Left lung (tissue), 10 donors: ENCODE results near the gene KIR3DL1. TPM values are rescaled to one million over a fixed set of nuclear protein-coding genes. Genes with fewer than 3 reads are reported as not detected.
"Not testable (repeated sequence)": the region's sequence is repeated elsewhere in the genome, so short reads cannot be mapped to it uniquely, and the experiment has no call there.

ENCODE experiments used
- ATAC-seq: fragments of 200-7000 bp; cut with Tn5 transposase; one replicate; pipeline ENCODE4 v1.9.1; 2020; ENCODE audit warnings: moderate library complexity
- DNase-seq, 4 donors: peaks; one replicate each; pipeline ENCODE4 v3.0.0-alpha.2; 2013 to 2020
- H3K27ac ChIP-seq, 2 donors: fragments of 200-600 bp; sonication (generic) in 1 of 2; one replicate each; pipeline versions ENCODE4 v1.5.0 to v1.8.0; 2020 to 2021
- H3K27me3 ChIP-seq, 2 donors: fragments of 200-600 bp; sonication (generic) in 1 of 2; one replicate each; pipeline versions ENCODE4 v1.5.0 to v1.8.0; 2020 to 2021
- H3K36me3 ChIP-seq, 2 donors: fragments of 200-600 bp; sonication (generic) in 1 of 2; one replicate each; pipeline versions ENCODE4 v1.5.0 to v1.8.0; 2020 to 2021
- H3K4me1 ChIP-seq, 2 donors: fragments of 200-600 bp; one replicate each; pipeline ENCODE4 v1.8.0; 2021
- H3K4me3 ChIP-seq, 2 donors: fragments of 200-600 bp; sonication (generic) in 1 of 2; one replicate each; pipeline versions ENCODE4 v1.5.0 to v1.8.0; 2020 to 2021; ENCODE audit warnings: mild to moderate bottlenecking in 1 of 2
- H3K9me3 ChIP-seq, 2 donors: fragments of 200-600 bp; sonication (generic) in 1 of 2; one replicate each; pipeline versions ENCODE4 v1.5.0 to v1.8.0; 2020 to 2021
- intact Hi-C, 2 donors: fragments of 100-400 bp; cut with DNase I; formaldehyde crosslinking; loops; one replicate each; pipeline versions ENCODE4 v1.11.2 to v1.14.2; 2022
- polyA plus RNA-seq, 6 donors: library from polyadenylated mRNA; unstranded; fragments of 120-200 nt; gene quantifications; one replicate each; pipeline ENCODE4 v1.2.1, GENCODE V29; 2013; ENCODE audit not compliant: insufficient read length in 6 of 6
- total RNA-seq, 2 donors: library from RNA; stranded (reverse); fragmentation: NEBNext Ultra II Directional; extraction: Animal tissue kit (Norgen Biotek cat#: 25700); gene quantifications; one replicate each; pipeline ENCODE4 v1.2.1, GENCODE V29; 2021
- TF ChIP-seq, protein P1 (sequence below), 2 donors: fragments of 200-600 bp; sonication (generic) in 1 of 2; IDR thresholded peaks; one replicate each; pipeline versions ENCODE4 v1.5.0 to v1.8.0; 2021; ENCODE audit warnings: antibody characterized with exemption in 2 of 2
- donor health status: DM: no; HTN: yes; CAD: no.
- donor health status: DM: no; HTN: no; CAD: no.

The KIR3DL1 gene
- total and polyA plus RNA-seq, 8 donors, result 0.08 to 0.76 (median 0.15) TPM; not detected in 3

DNA sequence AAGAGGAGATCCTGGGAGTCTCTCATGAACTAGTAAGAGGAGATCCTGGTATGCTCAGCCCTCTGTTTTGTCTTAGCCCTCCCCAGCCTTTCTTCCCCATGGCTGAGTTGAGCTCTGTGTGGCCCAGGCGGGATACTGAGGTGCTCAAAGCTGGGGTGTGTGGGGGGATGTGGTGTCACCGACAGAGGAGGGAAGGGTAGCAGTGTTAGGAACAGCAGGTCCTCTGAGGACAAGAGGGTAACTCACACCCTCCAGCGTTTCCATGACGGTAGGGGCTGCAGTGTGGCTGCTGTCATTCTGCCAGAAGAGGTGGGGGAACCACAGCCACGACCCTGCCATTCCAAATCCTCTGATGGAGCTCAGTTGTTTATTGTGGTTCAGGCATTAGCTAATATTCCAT, 12.2 kb upstream of the KIR3DL1 start:
- no peak for ATAC-seq
- no peaks in the 10 kb centered on the region for H3K9me3 ChIP-seq
- intact Hi-C loops, result no loop called here

DNA sequence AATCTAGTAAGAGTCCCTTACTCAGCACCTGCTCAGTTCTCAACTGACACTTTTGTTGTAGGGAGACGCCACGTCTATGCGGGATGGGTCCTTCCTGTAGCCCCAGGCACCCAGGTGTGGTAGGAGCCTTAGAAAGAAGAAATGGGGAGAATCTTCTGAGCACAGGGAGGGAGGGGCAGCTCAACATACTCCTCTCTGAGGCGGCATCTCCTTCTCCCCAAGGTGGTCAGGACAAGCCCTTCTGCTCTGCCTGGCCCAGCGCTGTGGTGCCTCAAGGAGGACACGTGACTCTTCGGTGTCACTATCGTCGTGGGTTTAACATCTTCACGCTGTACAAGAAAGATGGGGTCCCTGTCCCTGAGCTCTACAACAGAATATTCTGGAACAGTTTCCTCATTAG, 11.7 kb upstream of the KIR3DL1 start:
- no peak overlapping the region for H3K27ac ChIP-seq
- intact Hi-C loops, result no loop called here
- no peaks in the 10 kb centered on the region for H3K36me3 ChIP-seq
- no peak for ATAC-seq
- peaks cover 0 to 50% of the 10 kb centered on the region in 2 donors for H3K27me3 ChIP-seq
- TF ChIP-seq, protein P1, sequence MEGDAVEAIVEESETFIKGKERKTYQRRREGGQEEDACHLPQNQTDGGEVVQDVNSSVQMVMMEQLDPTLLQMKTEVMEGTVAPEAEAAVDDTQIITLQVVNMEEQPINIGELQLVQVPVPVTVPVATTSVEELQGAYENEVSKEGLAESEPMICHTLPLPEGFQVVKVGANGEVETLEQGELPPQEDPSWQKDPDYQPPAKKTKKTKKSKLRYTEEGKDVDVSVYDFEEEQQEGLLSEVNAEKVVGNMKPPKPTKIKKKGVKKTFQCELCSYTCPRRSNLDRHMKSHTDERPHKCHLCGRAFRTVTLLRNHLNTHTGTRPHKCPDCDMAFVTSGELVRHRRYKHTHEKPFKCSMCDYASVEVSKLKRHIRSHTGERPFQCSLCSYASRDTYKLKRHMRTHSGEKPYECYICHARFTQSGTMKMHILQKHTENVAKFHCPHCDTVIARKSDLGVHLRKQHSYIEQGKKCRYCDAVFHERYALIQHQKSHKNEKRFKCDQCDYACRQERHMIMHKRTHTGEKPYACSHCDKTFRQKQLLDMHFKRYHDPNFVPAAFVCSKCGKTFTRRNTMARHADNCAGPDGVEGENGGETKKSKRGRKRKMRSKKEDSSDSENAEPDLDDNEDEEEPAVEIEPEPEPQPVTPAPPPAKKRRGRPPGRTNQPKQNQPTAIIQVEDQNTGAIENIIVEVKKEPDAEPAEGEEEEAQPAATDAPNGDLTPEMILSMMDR (IDR thresholded peaks at IDR 0.05), result no peak
- no peaks in the 10 kb centered on the region for H3K4me1 ChIP-seq
- no peak overlapping the region for H3K4me3 ChIP-seq
- DNase-seq, result no peak
- no peaks in the 10 kb centered on the region for H3K9me3 ChIP-seq

More for the DNA sequence above, 12.2 kb upstream of the KIR3DL1 start:
- Histone ChIP-seq H3K27ac (no peak overlapping the region), H3K27me3 (peaks cover 0 to 46% of the 10 kb centered on the region in 2 donors), H3K4me3 (no peak overlapping the region), H3K4me1 (no peaks in the 10 kb centered on the region), H3K36me3 (no peaks in the 10 kb centered on the region)
- DNase-seq, result no peak
- TF ChIP-seq, protein P1 (IDR thresholded peaks at IDR 0.05), result no peak

DNA sequence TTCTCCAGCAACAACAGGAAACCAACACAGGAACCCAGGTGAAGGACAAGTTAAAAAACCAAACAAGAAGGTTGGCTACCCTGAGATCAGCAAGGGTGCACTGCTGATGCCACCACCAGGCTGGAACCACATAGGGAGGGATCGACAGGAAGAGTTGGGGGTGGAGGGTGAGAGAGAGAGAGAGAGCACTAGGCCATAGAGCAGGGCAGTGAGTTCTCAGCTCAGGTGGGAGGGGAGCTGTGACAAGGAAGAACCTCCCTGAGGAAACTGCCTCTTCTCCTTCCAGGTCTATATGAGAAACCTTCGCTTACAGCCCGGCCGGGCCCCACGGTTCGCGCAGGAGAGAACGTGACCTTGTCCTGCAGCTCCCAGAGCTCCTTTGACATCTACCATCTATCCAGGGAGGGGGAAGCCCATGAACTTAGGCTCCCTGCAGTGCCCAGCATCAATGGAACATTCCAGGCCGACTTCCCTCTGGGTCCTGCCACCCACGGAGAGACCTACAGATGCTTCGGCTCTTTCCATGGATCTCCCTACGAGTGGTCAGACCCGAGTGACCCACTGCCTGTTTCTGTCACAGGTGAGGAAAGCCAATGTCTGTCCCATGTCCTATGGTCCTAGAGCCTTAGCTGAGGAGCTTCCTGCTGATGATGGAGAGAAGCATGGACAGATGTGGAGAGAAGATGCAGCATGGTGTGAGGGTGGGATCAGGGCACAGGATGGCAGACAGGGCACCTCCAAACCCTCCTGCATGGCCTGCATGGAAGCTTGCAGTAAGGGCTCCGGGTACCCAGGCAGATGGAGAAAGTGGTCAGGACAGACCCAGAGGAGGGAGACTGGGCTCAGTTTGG, 10.4 kb upstream of the KIR3DL1 start:
- TF ChIP-seq, protein P1 (IDR thresholded peaks at IDR 0.05), result no peak
- Histone ChIP-seq H3K27me3 (peaks cover 0 to 59% of the 10 kb centered on the region in 2 donors), H3K4me3 (no peak overlapping the region), H3K9me3 (no peaks in the 10 kb centered on the region), H3K27ac (no peak overlapping the region), H3K36me3 (no peaks in the 10 kb centered on the region), H3K4me1 (no peaks in the 10 kb centered on the region)
- no peak for DNase-seq
- intact Hi-C loops, result no loop called here
- ATAC-seq, result no peak

DNA sequence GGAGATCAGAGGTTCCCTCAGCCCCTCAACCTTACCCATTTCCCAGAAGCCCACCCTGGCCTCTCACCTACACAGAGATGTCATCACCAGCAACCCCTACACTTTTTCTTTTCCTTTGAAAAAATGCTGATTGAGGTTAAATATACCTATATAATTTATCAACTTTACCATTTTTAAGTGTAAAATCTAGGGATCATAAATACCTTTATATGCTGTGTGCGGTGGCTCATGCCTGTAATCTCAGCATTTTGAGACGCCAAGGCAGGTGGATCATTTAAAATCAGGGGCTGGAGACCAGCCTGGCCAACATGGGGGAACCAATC, 9.8 kb upstream of the KIR3DL1 start:
- H3K4me3 ChIP-seq, result no peak overlapping the region
- no peak for ATAC-seq
- TF ChIP-seq, protein P1 (IDR thresholded peaks at IDR 0.05), result no peak

DNA sequence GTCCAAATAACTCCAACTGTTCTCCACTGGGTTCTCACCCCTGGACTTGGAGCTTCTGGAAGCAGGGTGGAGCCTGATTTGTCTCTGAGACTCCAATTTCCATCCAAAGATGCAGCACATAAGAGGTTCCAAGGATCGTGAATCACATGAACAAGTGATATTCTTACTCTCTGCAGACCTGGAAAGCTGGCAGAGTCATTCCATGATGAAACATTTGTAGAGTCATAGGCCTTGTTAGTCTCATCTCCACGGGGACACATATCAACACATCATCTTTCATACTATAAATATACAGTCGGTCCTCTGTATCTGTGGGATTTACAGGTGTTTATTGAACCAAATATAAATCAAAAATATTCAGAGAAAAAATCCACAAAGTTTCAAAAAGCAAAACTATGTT, 1.7 kb upstream of the KIR3DL1 start:
- H3K27me3 ChIP-seq, result peaks cover 0 to 38% of the 10 kb centered on the region in 2 donors
- intact Hi-C loops, ATAC-seq, H3K4me1 ChIP-seq, DNase-seq, H3K36me3 ChIP-seq, H3K4me3 ChIP-seq, H3K27ac ChIP-seq: not testable (repeated sequence)
- peaks cover 0 to 11% of the 10 kb centered on the region in 2 donors for H3K9me3 ChIP-seq

More for the DNA sequence above, 9.8 kb upstream of the KIR3DL1 start:
- H3K27me3 ChIP-seq, result peaks cover 0 to 62% of the 10 kb centered on the region in 2 donors
- no peak overlapping the region for H3K27ac ChIP-seq
- H3K9me3 ChIP-seq, result peaks cover 0 to under 1% of the 10 kb centered on the region in 2 donors
- H3K36me3 ChIP-seq, result no peaks in the 10 kb centered on the region
- intact Hi-C loops, result no loop called here
- DNase-seq, result no peak
- no peaks in the 10 kb centered on the region for H3K4me1 ChIP-seq
